Adrenal gland (tissue), 12 donors: ENCODE results near the gene MITF. TPM values are rescaled to one million over a fixed set of nuclear protein-coding genes. Genes with fewer than 3 reads are reported as not detected.

Source experiments
- DNase-seq, 7 donors: peaks; one replicate each; pipeline ENCODE4 v3.0.0-alpha.2; 2019 to 2020
- H3K27ac ChIP-seq, 5 donors: fragments of 200-600 bp; sonication (generic) in 4 of 5; 1 replicate in 3 of 5; 2 replicates in 2 of 5; pipeline versions ENCODE4 v1.5.1 to v1.8.0; 2016 to 2020; ENCODE audit warnings: mild to moderate bottlenecking in 1 of 5
- H3K27me3 ChIP-seq: fragments of 200-600 bp; 2 replicates; pipeline ENCODE4 v1.8.0; 2021
- H3K36me3 ChIP-seq, 2 donors: fragments of 200-600 bp; replicated peaks in 1 of 2; 1 replicate in 1 of 2; 2 replicates in 1 of 2; pipeline versions ENCODE4 v1.5.1 to v1.8.0; 2018 to 2022
- H3K4me1 ChIP-seq, 2 donors: fragments of 200-600 bp; replicated peaks in 1 of 2; 1 replicate in 1 of 2; 2 replicates in 1 of 2; pipeline versions ENCODE4 v1.5.1 to v1.8.0; 2018 to 2021
- H3K4me3 ChIP-seq, 4 donors: fragments of 200-600 bp; sonication (generic) in 3 of 4; one replicate each; pipeline ENCODE4 v1.5.1; 2016 to 2018
- H3K9me3 ChIP-seq, 3 donors: fragments of 200-600 bp; sonication (generic) in 1 of 3; replicated peaks in 1 of 3; 1 replicate in 2 of 3; 2 replicates in 1 of 3; pipeline versions ENCODE4 v1.5.1 to v1.8.0; 2016 to 2021
- CTCF ChIP-seq, 6 experiments: fragments of 450-650 bp in 4 of 6; fragments of 200-600 bp in 2 of 6; sonication (generic) in 1 of 6; IDR thresholded peaks; 1 replicate in 5 of 6; 2 replicates in 1 of 6; pipeline versions ENCODE4 v1.5.1 to v1.8.0; 2016 to 2021; ENCODE audit warnings: antibody characterized with exemption in 6 of 6, mild to moderate bottlenecking in 2 of 6, moderate library complexity in 1 of 6
- POLR2A ChIP-seq, 2 donors: fragments of 450-650 bp; IDR thresholded peaks; one replicate each; pipeline ENCODE4 v1.6.1; 2017; ENCODE audit warnings: antibody characterized with exemption in 2 of 2, mild to moderate bottlenecking in 2 of 2, moderate library complexity in 1 of 2
- WGBS, 4 donors: extraction: QIAGEN DNeasy Blood & Tissue Kit in 2 of 4; methylation state at CpG; one replicate each; pipeline versions ENCODE4 v1.1.5 to v1.1.7; 2013 to 2017; 5-methylcytosine and 5-hydroxymethylcytosine counted together
- intact Hi-C, 2 donors: fragments of 100-400 bp; cut with DNase I; formaldehyde crosslinking; loops; one replicate each; pipeline versions ENCODE4 v1.14.1 to v1.15.0; 2022 to 2023
- polyA plus RNA-seq, 3 donors: library from polyadenylated mRNA; stranded (reverse); fragments of 200-250 nt in 2 of 3; fragments of 350-450 nt in 1 of 3; fragmentation: Illumina TruSeq in 1 of 3; extraction: RNeasy Lipid Tissue Mini Kit (QIAGEN cat#74804) in 1 of 3; gene quantifications; one replicate each; pipeline ENCODE4 v1.2.3, GENCODE V29; 2013 to 2014
- total RNA-seq, 9 donors: library from RNA; depleted of rRNA in 4 of 9; stranded (reverse); fragments of >200 nt in 4 of 9; fragments of 120-200 nt in 1 of 9; fragmentation: NEBNext Ultra II Directional in 1 of 9; extraction: Animal tissue kit (Norgen Biotek cat#: 25700) in 1 of 9; gene quantifications; one replicate each; pipeline versions ENCODE4 v1.1.0 to v1.2.4, GENCODE V29; 2013 to 2023
- donor health status: healthy with polysubstance abuse.
- donor health status: Bipolar disorder and iron deficiency.
- donor health status: DM: yes; HTN: yes; CAD: no.
- donor health status: DM: no; HTN: no; CAD: no.
- donor health status: DM: no; HTN: no; CAD: no.
- donor health status: DM: yes; HTN: yes; CAD: no.

Gene MITF
- total and polyA plus RNA-seq, 12 donors, result 2.4 to 23.4 (median 10.6) TPM

GRCh38 chr3:69827127-69827526, 87.9 kb downstream of the MITF start:
- TF ChIP-seq POLR2A (IDR thresholded peaks at IDR 0.05) (no peak), CTCF (IDR thresholded peaks at IDR 0.05) (no peak)
- H3K27me3 ChIP-seq, result no peaks in the 10 kb centered on the region
- no peak overlapping the region for H3K4me3 ChIP-seq
- intact Hi-C loops, result no loop called here
- H3K4me1 ChIP-seq, result no peaks in the 10 kb centered on the region
- no peak for DNase-seq
- H3K36me3 ChIP-seq, result no peaks in the 10 kb centered on the region
- H3K27ac ChIP-seq, result no peak overlapping the region
- no peaks in the 10 kb centered on the region for H3K9me3 ChIP-seq
- WGBS, 4 donors, result 81 to 100% (median 86%) methylated on average over 1 of the region's 1 CpG

GRCh38 chr3:69828817-69829216, 89.6 kb downstream of the MITF start:
- Histone ChIP-seq H3K36me3 (no peaks in the 10 kb centered on the region), H3K27me3 (no peaks in the 10 kb centered on the region), H3K4me1 (no peaks in the 10 kb centered on the region), H3K27ac (no peak overlapping the region), H3K4me3 (no peak overlapping the region), H3K9me3 (no peaks in the 10 kb centered on the region)
- 42 to 70% (median 56%) methylated on average over 2 of the region's 2 CpGs for WGBS, 4 donors
- intact Hi-C loops, result no loop called here
- no peak for TF ChIP-seq POLR2A (IDR thresholded peaks at IDR 0.05)
- TF ChIP-seq CTCF (IDR thresholded peaks at IDR 0.05), result no peak
- DNase-seq, result no peak

GRCh38 chr3:69830147-69830546, 90.9 kb downstream of the MITF start:
- no peaks in the 10 kb centered on the region for H3K4me1 ChIP-seq
- H3K27me3 ChIP-seq, result no peaks in the 10 kb centered on the region
- no peaks in the 10 kb centered on the region for H3K9me3 ChIP-seq
- H3K36me3 ChIP-seq, result no peaks in the 10 kb centered on the region
- no peak overlapping the region for H3K27ac ChIP-seq
- TF ChIP-seq CTCF (IDR thresholded peaks at IDR 0.05) (no peak), POLR2A (IDR thresholded peaks at IDR 0.05) (no peak)
- 67 to 95% (median 86%) methylated on average over 3 of the region's 3 CpGs for WGBS, 4 donors
- H3K4me3 ChIP-seq, result no peak overlapping the region
- no peak for DNase-seq
- intact Hi-C loops, result no loop called here

GRCh38 chr3:69831737-69832136, 92.5 kb downstream of the MITF start:
- DNase-seq, result no peak
- Histone ChIP-seq H3K9me3 (no peaks in the 10 kb centered on the region), H3K27me3 (no peaks in the 10 kb centered on the region), H3K4me3 (no peak overlapping the region), H3K27ac (no peak overlapping the region), H3K4me1 (no peaks in the 10 kb centered on the region), H3K36me3 (no peaks in the 10 kb centered on the region)
- intact Hi-C loops, result no loop called here
- 68 to 98% (median 76%) methylated on average over 5 of the region's 5 CpGs for WGBS, 4 donors
- TF ChIP-seq CTCF (IDR thresholded peaks at IDR 0.05), result no peak
- TF ChIP-seq POLR2A (IDR thresholded peaks at IDR 0.05), result no peak
